ENCODE measurements around the gene GRIN1.
"Not testable (repeated sequence)": the region's sequence is repeated elsewhere in the genome, so short reads cannot be mapped to it uniquely, and the experiment has no call there.

Gene GRIN1

GRCh38 chr9:137129456-137130175 is 9.3 kb upstream of the GRIN1 start:
- DNase-seq = peak; percentile 85

- DNase-seq = no peak
Observed at GRCh38 chr9:137130176-137130755, 8.7 kb upstream of the GRIN1 start.

GRCh38 chr9:137134191-137134590 is 4.8 kb upstream of the GRIN1 start:
- DNase-seq = no peak

DNA sequence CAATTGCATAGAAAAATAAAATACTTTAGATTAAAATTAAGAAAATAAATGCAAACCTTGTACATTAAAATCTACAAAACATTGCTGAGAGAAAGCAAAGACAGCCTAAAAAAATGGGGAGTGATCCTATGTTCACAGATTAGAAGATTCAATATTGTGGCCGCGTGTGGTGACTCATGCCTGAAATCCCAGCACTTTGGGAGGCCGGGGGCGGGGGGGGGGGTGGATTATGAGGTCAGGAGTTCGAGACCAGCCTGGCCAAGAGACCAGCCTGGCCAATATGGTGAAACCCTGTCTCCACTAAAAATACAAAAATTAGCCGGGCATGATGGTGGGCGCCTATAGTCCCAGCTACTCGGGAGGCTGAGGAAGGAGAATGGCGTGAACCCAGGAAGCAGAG is 3.8 kb upstream of the GRIN1 start:
- not testable (repeated sequence) for DNase-seq

DNA sequence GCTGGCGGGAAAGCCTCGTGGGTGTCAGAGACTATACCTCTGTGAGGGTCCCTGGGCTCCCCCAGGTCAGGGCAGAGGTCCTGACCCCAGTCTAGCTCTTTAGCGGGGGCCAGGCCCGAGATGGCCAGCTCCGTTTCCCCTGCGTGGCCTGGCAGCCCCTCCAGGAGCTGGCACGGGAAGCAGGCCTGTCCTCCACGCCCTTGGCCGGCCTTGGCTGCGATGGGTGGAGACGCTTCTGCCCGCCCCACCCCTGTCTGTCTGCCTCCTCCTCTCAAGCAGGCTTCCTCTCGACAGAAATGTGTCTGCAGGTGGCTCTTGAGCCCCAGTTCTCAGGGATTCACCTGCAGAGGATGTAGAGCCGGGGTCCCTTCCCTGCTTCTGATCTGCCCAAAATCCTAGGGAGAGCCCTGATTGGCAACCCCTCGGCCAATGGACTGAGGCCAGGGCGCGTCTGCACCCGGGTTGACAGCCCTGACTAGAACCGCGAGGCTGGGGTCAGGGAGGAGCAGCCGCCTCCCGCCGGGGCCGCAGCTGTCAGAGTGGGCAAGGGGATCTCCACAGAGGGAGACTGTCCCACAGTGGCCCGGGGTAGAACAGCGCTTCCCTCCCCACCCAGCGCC is 2.6 kb upstream of the GRIN1 start:
- DNase-seq = no peak

- no peak for DNase-seq
Observed at GRCh38 chr9:137136881-137137607, 1.9 kb upstream of the GRIN1 start.

GRCh38 chr9:137138058-137138721 is 764 bp upstream of the GRIN1 start:
- no peak for DNase-seq

DNA sequence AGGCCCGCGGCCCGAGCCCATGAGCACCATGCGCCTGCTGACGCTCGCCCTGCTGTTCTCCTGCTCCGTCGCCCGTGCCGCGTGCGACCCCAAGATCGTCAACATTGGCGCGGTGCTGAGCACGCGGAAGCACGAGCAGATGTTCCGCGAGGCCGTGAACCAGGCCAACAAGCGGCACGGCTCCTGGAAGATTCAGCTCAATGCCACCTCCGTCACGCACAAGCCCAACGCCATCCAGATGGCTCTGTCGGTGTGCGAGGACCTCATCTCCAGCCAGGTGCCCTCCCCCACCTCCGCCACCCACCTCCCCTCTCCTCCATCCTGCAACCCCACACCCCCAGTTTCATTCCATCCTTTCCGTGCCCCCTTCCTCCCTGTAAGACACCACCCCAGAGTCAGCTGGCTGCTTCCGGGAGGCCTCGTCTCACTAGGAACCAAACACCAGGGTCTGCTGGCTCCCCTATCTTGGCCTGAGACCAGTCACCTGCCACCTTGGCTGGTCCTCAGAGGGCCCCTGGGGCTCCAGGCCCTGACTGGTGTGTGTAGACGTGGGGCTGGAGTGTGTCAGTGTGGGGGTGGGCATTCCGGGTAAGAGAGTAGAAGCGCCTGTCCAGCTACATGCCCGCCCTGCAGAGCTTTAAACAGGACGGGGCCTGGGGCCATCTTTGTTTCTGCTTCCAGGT is 655 bp downstream of the GRIN1 start:
- no peak for DNase-seq

DNA sequence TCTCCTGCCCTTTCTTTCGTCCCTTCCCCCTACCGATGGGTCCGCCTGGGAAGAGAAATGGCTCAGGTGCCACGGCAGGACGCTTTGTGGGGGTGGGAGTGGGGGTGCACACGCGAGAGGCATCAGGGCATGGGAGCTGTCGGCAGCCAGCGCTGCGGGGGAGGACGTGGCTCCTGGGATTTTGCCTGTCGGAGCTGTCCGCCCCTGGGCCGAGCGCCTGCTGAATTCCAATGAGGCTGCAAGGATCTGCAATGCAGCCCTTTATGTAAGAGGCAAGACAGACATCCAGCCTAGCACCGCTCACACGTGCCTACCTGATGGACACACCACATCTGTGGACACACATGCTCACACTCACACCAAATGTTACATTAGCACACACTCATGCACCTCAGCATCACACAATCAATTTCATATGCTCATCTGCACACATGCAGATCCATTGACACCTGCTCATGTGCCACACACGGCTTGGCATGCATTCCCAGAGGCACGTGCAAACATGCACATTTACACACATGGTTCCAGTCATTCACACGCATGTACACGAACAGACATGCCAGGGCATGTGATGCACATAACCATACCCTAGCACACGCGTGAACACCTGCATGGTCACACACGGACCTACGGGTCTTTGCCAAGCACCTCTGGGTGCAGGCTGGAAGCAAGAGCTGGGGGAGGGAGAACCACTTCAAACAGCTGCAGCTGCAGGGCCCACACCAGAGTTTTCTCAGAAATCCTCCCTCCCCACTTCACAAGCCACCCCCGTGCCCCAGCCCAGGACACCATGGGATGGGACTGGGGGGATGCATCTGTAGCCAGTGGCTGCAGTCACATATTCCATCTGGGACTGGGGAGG is 1.4 kb downstream of the GRIN1 start:
- DNase-seq = no peak

DNA sequence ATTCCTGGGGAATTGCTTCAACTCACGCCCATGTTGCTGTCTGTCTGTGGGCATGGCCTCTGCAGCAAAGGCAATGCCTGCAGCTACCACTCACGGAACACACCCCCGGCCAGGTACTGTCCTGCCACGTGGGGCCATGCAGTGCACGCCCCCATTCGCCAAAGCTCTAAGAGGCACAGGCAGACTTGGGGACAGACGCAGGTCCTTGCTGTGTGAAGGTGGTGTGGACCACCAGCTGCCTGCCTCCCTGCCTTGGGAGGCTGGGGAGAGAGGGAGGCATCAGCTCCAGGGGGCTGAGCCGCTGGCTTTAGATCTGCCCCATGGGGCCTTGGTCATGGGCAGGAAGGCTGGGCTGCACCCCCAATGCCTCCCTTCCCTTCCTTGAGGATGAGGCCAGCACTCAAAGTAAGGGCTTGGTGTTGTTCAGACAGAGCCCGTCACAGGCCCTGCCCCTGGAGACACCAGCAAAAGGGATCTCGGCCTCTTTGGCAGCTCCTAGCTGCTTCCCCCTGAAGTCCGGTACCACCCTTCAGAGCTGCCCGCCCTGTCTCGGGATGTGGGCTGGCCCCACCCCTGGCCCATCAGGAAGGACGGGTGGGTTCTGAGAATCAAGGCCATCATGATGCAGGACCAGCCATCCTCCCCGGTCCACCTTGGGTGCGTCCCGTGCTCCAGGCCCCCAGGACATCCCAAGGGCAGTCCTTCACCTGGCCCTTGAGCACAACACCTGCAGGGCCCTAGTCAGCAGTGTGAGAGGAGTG is 2.3 kb downstream of the GRIN1 start:
- DNase-seq = no peak

DNA sequence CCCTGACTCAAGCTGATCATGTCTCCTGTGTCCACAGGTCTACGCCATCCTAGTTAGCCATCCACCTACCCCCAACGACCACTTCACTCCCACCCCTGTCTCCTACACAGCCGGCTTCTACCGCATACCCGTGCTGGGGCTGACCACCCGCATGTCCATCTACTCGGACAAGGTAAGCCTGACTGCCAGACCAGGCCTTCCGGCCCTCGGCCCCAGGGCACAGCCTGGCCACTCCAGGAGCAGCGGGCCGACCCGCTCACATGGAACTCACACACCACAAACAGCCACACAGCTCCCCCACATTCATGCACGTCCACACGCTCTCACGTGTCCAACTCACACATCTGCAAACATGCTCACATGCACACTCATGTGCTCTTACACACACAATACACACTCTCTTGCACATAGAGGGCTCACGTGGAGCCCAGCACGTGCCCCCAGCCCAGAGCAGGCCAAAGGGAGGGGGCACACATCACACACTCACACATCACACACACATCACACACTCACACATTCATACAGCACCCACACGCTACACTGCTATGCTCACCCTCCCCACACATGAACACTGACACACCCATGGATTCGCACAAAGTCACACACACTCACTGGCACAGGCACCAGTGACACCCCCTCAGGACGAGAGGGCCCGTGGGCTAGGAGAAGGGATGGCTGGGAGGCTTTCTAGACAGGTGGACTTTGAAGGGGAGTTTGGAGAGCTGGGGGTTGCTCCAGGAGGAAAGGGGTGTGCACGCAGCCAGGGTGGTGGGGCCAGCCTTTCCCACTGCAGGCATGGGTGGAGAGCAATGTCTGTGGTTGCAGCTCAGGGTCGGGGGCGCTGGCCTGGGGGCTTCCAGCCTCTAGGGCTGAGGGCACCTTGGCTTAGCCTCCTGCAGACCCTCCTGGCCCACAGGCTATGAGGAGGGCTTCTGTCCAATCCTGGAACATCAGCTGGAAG is 3.3 kb downstream of the GRIN1 start:
- DNase-seq = no peak

- no peak for DNase-seq
Observed at GRCh38 chr9:137143459-137143858, 4.5 kb downstream of the GRIN1 start.

- DNase-seq = no peak
Observed at GRCh38 chr9:137145731-137146526, 7.0 kb downstream of the GRIN1 start.

DNA sequence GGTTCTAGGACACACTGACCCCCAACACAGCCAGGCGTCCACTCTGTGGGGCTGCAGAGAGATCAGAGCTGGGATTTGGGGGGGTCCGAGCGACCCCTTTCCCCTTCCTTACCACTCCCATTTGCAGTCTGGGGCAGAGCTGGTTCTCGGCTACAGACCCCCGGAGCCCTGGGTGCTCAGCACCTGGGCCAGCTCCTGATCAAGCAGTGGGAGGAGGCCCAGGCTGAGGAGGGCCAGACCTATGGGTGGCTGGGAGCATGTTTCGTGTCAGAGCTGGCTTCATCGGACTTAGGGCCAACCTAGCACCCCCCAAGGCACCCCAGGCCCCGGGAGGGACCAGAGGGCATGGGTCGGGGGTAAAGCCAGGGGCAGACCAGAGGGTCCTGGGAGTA is 7.6 kb downstream of the GRIN1 start:
- no peak for DNase-seq

GRCh38 chr9:137147091-137147792 is 8.3 kb downstream of the GRIN1 start:
- DNase-seq = no peak

GRCh38 chr9:137147793-137148160 is 8.8 kb downstream of the GRIN1 start:
- DNase-seq = no peak

GRCh38 chr9:137148242-137148641 is 9.3 kb downstream of the GRIN1 start:
- no peak for DNase-seq

GRCh38 chr9:137148661-137149060 is 9.7 kb downstream of the GRIN1 start:
- DNase-seq = no peak

Measured in NK-92 treated with Interleukin-12 subunit alpha and Interleukin-12 subunit beta, amount 100 ng/mL, for 24 hours (cell line).